ENCODE measurements around the gene SLC26A9. TPM values are rescaled to one million over a fixed set of nuclear protein-coding genes. Genes with fewer than 3 reads are reported as not detected.

SLC26A9 gene
- total and polyA plus RNA-seq, 10 of the 15 experiments (the other 5 are each of a cell fraction or from before 2014, with no cell fraction given), result 0.09 to 0.40 (median 0.17) TPM

GRCh38 chr1:205961991-205962820, 18.9 kb upstream of the SLC26A9 start:
- ChIA-PET CTCF (interaction anchor here (1.3 to 2.1 kb wide), 3 partner anchors 15 to 170 kb away, joined by 3 to 15 read pairs (median 9); no protein-coding TSS in a partner anchor), POLR2A (no interaction called here), RAD21 (ENCODE audit: unreplicated experiment) (interaction anchor here (0.9 to 3.4 kb wide), 4 partner anchors 15 to 303 kb away, joined by 3 to 14 read pairs (median 6); no protein-coding TSS in a partner anchor), SMC1A (ENCODE audit: uncharacterized antibody, unreplicated experiment) (interaction anchor here (0.9 to 1.7 kb wide), 2 partner anchors 15 to 42 kb away, joined by 3 to 8 read pairs; no protein-coding TSS in a partner anchor)
- Histone ChIP-seq H2AFZ (ENCODE audit: control insufficient read depth, low read depth, low read length) (no peak overlapping the region), H3K79me2 (ENCODE audit: control insufficient read depth, insufficient read depth, low read length) (no peaks in the 10 kb centered on the region), H3K9ac (ENCODE audit: control insufficient read depth, insufficient read depth, low read length) (no peak overlapping the region), H3K27ac (ENCODE audit: control insufficient read depth, insufficient read depth) (no peak overlapping the region), H3K27me3 (replicated peaks in 1 of 2; ENCODE audit: control insufficient read depth in 2 of 2, insufficient read depth in 2 of 2, low read length in 1 of 2) (peaks cover 0 to 2% of the 10 kb centered on the region in 2 experiments; a peak in 3 of 4 replicates), H3K4me2 (ENCODE audit: control insufficient read depth, insufficient read depth) (no peak overlapping the region; the same call in 1 of the 2 replicates), H3K9me3 (replicated peaks; ENCODE audit: control insufficient read depth, insufficient read depth, low read length) (no peaks in the 10 kb centered on the region), H3K4me1 (ENCODE audit: control insufficient read depth, insufficient read depth, low read length) (peaks cover 9% of the 10 kb centered on the region; the same call in 1 of the 2 replicates), H4K20me1 (ENCODE audit: control insufficient read depth, insufficient read depth) (no peaks in the 10 kb centered on the region), H3K4me3 (no peak overlapping the region), H3K36me3 (ENCODE audit: control insufficient read depth in 2 of 2, insufficient read depth in 2 of 2, low read length in 1 of 2) (no peaks in the 10 kb centered on the region)
- FAIRE-seq (no peak), ATAC-seq (no peak), DNase-seq (ENCODE audit: low read depth, low spot score) (no peak)
- TF ChIP-seq GATAD2B (conservative IDR thresholded peaks at IDR 0.05; ENCODE audit: low read depth), result no peak
- no peak for TF ChIP-seq YY1 (IDR thresholded peaks at IDR 0.05; ENCODE audit: low read depth, low read length)
- no peak for TF ChIP-seq IRF5 (IDR thresholded peaks at IDR 0.05; ENCODE audit: borderline replicate concordance)
- TF ChIP-seq CBX3 (IDR thresholded peaks at IDR 0.05; ENCODE audit: borderline replicate concordance, low read depth), result no peak
- TF ChIP-seq ZNF592 (IDR thresholded peaks at IDR 0.05), result no peak
- TF ChIP-seq CREM (IDR thresholded peaks at IDR 0.05; ENCODE audit: low read depth), result no peak
- TF ChIP-seq ELK1 (IDR thresholded peaks at IDR 0.05; ENCODE audit: low read depth, low read length), result no peak
- TF ChIP-seq HDAC6 (IDR thresholded peaks at IDR 0.05; ENCODE audit: unreplicated experiment), result no peak
- TF ChIP-seq BCL3 (IDR thresholded peaks at IDR 0.05; ENCODE audit: borderline replicate concordance, insufficient read depth, low read depth, low read length, poor library complexity, severe bottlenecking), result no peak
- in situ Hi-C loops (cut with MboI), result no loop called here
- 51% methylated on average over 9 of the region's 9 CpGs for WGBS (ENCODE audit: insufficient coverage, insufficient replicate concordance, low lambda C conversion rate, missing lambda C conversion rate)
- intact Hi-C loops (cut with micrococcal nuclease; ENCODE audit: unreplicated experiment), result no loop called here
- no TSS peak for BruUV-seq (replicated peaks)
